WTC11 (cell line): ENCODE data around the gene PCDH1. TPM values are rescaled to one million over a fixed set of nuclear protein-coding genes. Genes with fewer than 3 reads are reported as not detected.

Experiments
- ATF1 ChIP-seq: sonication (generic); formaldehyde crosslinking; IDR thresholded peaks from 2 replicates; pipeline ENCODE4 v1.8.1; 2023; ENCODE audit warnings: mild to moderate bottlenecking, moderate library complexity, missing genetic modification reagents
- ATF3 ChIP-seq: sonication (generic); formaldehyde crosslinking; conservative IDR thresholded peaks from 2 replicates; pipeline ENCODE4 v1.8.1; 2022; ENCODE audit warnings: mild to moderate bottlenecking, missing genetic modification reagents
- CBFB ChIP-seq: sonication (generic); formaldehyde crosslinking; IDR thresholded peaks from 2 replicates; pipeline ENCODE4 v1.8.1; 2022; ENCODE audit warnings: mild to moderate bottlenecking, low read depth, missing genetic modification reagents
- E2F5 ChIP-seq: sonication (generic); formaldehyde crosslinking; IDR thresholded peaks from 2 replicates; pipeline ENCODE4 v1.8.1; 2022; ENCODE audit warnings: mild to moderate bottlenecking, moderate library complexity, missing genetic modification reagents
- FOXJ3 ChIP-seq: sonication (generic); formaldehyde crosslinking; IDR thresholded peaks from 2 replicates; pipeline ENCODE4 v1.9.0; 2021; ENCODE audit warnings: missing genetic modification reagents, mild to moderate bottlenecking, borderline replicate concordance
- FOXK1 ChIP-seq: sonication (generic); formaldehyde crosslinking; IDR thresholded peaks from 2 replicates; pipeline ENCODE4 v1.8.0; 2022; ENCODE audit warnings: mild to moderate bottlenecking, moderate library complexity, missing genetic modification reagents
- GTF2I ChIP-seq: fragments of 250-450 bp; sonication (Bioruptor Pico); conservative IDR thresholded peaks from 2 replicates; pipeline ENCODE4 v1.4.0; 2021; ENCODE audit warnings: mild to moderate bottlenecking
- HMGA2 ChIP-seq: fragments of 250-450 bp; sonication (Bioruptor Pico); IDR thresholded peaks from 2 replicates; pipeline ENCODE4 v1.4.0; 2021; ENCODE audit warnings: mild to moderate bottlenecking, moderate library complexity
- IRF2 ChIP-seq: sonication (generic); formaldehyde crosslinking; IDR thresholded peaks from 2 replicates; pipeline ENCODE4 v1.8.0; 2022; ENCODE audit warnings: low read depth, missing genetic modification reagents, borderline replicate concordance
- JAZF1 ChIP-seq: fragments of 250-450 bp; sonication (Bioruptor Pico); IDR thresholded peaks from 2 replicates; pipeline ENCODE4 v1.9.0; 2021; ENCODE audit warnings: moderate library complexity, mild to moderate bottlenecking, inconsistent platforms
- NFYB ChIP-seq: sonication (generic); formaldehyde crosslinking; conservative IDR thresholded peaks from 2 replicates; pipeline ENCODE4 v1.8.0; 2022; ENCODE audit warnings: low read depth, missing genetic modification reagents
- NR3C1 ChIP-seq: sonication (generic); formaldehyde crosslinking; conservative IDR thresholded peaks from 2 replicates; pipeline ENCODE4 v1.8.1; 2023; ENCODE audit warnings: low read depth, mild to moderate bottlenecking, missing genetic modification reagents
- OVOL2 ChIP-seq: fragments of 250-450 bp; sonication (Bioruptor Pico); IDR thresholded peaks from 2 replicates; pipeline ENCODE4 v1.9.0; 2021; ENCODE audit warnings: mild to moderate bottlenecking, borderline replicate concordance
- SP1 ChIP-seq: sonication (generic); formaldehyde crosslinking; conservative IDR thresholded peaks from 2 replicates; pipeline ENCODE4 v1.8.1; 2022; ENCODE audit warnings: missing genetic modification reagents
- USF1 ChIP-seq: sonication (generic); formaldehyde crosslinking; IDR thresholded peaks from 2 replicates; pipeline ENCODE4 v1.8.0; 2022; ENCODE audit warnings: mild to moderate bottlenecking, missing genetic modification reagents
- ZNF138 ChIP-seq: sonication (generic); formaldehyde crosslinking; conservative IDR thresholded peaks from 2 replicates; pipeline ENCODE4 v1.8.1; 2022; ENCODE audit warnings: mild to moderate bottlenecking, moderate library complexity, missing genetic modification reagents
- ZNF232 ChIP-seq: sonication (generic); formaldehyde crosslinking; IDR thresholded peaks from 2 replicates; pipeline ENCODE4 v1.8.0; 2022; ENCODE audit warnings: mild to moderate bottlenecking, missing genetic modification reagents
- ZNF281 ChIP-seq: sonication (generic); formaldehyde crosslinking; IDR thresholded peaks from 2 replicates; pipeline ENCODE4 v1.8.0; 2023; ENCODE audit warnings: mild to moderate bottlenecking, missing genetic modification reagents
- ZNF396 ChIP-seq: fragments of 250-450 bp; sonication (Bioruptor Pico); IDR thresholded peaks from 2 replicates; pipeline ENCODE4 v1.8.0; 2021; ENCODE audit warnings: mild to moderate bottlenecking, moderate library complexity, borderline replicate concordance
- total RNA-seq: library from RNA; stranded (reverse); gene quantifications from 3 replicates; pipeline ENCODE4 v1.2.3, GENCODE V29; 2021
- TF ChIP-seq, protein P1 (sequence below): sonication (generic); formaldehyde crosslinking; IDR thresholded peaks from 2 replicates; pipeline ENCODE4 v1.8.1; 2023; ENCODE audit warnings: mild to moderate bottlenecking, missing genetic modification reagents
- TF ChIP-seq, protein P2 (sequence below): fragments of 250-450 bp; sonication (Bioruptor Pico); IDR thresholded peaks from 2 replicates; pipeline ENCODE4 v1.9.0; 2021; ENCODE audit warnings: mild to moderate bottlenecking, borderline replicate concordance
- TF ChIP-seq, protein P3 (sequence below): sonication (generic); formaldehyde crosslinking; IDR thresholded peaks from 2 replicates; pipeline ENCODE4 v1.8.1; 2023; ENCODE audit warnings: mild to moderate bottlenecking, missing genetic modification reagents
- TF ChIP-seq, protein P4 (sequence below): sonication (generic); formaldehyde crosslinking; IDR thresholded peaks from 2 replicates; pipeline ENCODE4 v1.8.1; 2023; ENCODE audit warnings: mild to moderate bottlenecking, moderate library complexity, missing genetic modification reagents
- TF ChIP-seq, protein P5 (sequence below): sonication (generic); formaldehyde crosslinking; IDR thresholded peaks from 2 replicates; pipeline ENCODE4 v1.8.1; 2022; ENCODE audit warnings: low read depth, mild to moderate bottlenecking, moderate library complexity, missing genetic modification reagents, borderline replicate concordance

PCDH1 gene
- total RNA-seq, 1 experiment from 2014 or later, result 105 TPM

GRCh38 chr5:141914199-141914743 is 36.1 kb upstream of the PCDH1 start (continued):
- TF ChIP-seq, protein P1, sequence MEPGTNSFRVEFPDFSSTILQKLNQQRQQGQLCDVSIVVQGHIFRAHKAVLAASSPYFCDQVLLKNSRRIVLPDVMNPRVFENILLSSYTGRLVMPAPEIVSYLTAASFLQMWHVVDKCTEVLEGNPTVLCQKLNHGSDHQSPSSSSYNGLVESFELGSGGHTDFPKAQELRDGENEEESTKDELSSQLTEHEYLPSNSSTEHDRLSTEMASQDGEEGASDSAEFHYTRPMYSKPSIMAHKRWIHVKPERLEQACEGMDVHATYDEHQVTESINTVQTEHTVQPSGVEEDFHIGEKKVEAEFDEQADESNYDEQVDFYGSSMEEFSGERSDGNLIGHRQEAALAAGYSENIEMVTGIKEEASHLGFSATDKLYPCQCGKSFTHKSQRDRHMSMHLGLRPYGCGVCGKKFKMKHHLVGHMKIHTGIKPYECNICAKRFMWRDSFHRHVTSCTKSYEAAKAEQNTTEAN, result no peak
- TF ChIP-seq SP1 (CRISPR knock-in tag) (peak; percentile 33; the same call in 1 of the 2 replicates), HMGA2 (no peak), NFYB (CRISPR knock-in tag) (no peak), NR3C1 (no peak), ZNF232 (CRISPR knock-in tag) (no peak), CBFB (CRISPR knock-in tag) (no peak), ATF3 (CRISPR knock-in tag) (no peak), FOXK1 (CRISPR knock-in tag) (0 out of 2 replicates have a peak, but pooled peaks have one; percentile 48), ZNF396 (CRISPR knock-in tag) (no peak), ZNF281 (CRISPR knock-in tag) (0 out of 2 replicates have a peak, but pooled peaks have one; percentile 34), JAZF1 (CRISPR knock-in tag) (no peak), IRF2 (no peak), OVOL2 (no peak), FOXJ3 (CRISPR knock-in tag) (no peak), USF1 (CRISPR knock-in tag) (peak; percentile 94), ZNF138 (CRISPR knock-in tag) (no peak), GTF2I (CRISPR knock-in tag) (no peak), E2F5 (no peak), ATF1 (peak; percentile 83; the same call in 1 of the 2 replicates)
- TF ChIP-seq, protein P2, sequence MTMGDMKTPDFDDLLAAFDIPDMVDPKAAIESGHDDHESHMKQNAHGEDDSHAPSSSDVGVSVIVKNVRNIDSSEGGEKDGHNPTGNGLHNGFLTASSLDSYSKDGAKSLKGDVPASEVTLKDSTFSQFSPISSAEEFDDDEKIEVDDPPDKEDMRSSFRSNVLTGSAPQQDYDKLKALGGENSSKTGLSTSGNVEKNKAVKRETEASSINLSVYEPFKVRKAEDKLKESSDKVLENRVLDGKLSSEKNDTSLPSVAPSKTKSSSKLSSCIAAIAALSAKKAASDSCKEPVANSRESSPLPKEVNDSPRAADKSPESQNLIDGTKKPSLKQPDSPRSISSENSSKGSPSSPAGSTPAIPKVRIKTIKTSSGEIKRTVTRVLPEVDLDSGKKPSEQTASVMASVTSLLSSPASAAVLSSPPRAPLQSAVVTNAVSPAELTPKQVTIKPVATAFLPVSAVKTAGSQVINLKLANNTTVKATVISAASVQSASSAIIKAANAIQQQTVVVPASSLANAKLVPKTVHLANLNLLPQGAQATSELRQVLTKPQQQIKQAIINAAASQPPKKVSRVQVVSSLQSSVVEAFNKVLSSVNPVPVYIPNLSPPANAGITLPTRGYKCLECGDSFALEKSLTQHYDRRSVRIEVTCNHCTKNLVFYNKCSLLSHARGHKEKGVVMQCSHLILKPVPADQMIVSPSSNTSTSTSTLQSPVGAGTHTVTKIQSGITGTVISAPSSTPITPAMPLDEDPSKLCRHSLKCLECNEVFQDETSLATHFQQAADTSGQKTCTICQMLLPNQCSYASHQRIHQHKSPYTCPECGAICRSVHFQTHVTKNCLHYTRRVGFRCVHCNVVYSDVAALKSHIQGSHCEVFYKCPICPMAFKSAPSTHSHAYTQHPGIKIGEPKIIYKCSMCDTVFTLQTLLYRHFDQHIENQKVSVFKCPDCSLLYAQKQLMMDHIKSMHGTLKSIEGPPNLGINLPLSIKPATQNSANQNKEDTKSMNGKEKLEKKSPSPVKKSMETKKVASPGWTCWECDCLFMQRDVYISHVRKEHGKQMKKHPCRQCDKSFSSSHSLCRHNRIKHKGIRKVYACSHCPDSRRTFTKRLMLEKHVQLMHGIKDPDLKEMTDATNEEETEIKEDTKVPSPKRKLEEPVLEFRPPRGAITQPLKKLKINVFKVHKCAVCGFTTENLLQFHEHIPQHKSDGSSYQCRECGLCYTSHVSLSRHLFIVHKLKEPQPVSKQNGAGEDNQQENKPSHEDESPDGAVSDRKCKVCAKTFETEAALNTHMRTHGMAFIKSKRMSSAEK (CRISPR knock-in tag), result no peak
- TF ChIP-seq, protein P3, sequence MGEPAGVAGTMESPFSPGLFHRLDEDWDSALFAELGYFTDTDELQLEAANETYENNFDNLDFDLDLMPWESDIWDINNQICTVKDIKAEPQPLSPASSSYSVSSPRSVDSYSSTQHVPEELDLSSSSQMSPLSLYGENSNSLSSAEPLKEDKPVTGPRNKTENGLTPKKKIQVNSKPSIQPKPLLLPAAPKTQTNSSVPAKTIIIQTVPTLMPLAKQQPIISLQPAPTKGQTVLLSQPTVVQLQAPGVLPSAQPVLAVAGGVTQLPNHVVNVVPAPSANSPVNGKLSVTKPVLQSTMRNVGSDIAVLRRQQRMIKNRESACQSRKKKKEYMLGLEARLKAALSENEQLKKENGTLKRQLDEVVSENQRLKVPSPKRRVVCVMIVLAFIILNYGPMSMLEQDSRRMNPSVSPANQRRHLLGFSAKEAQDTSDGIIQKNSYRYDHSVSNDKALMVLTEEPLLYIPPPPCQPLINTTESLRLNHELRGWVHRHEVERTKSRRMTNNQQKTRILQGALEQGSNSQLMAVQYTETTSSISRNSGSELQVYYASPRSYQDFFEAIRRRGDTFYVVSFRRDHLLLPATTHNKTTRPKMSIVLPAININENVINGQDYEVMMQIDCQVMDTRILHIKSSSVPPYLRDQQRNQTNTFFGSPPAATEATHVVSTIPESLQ (CRISPR knock-in tag), result no peak
- TF ChIP-seq, protein P4, sequence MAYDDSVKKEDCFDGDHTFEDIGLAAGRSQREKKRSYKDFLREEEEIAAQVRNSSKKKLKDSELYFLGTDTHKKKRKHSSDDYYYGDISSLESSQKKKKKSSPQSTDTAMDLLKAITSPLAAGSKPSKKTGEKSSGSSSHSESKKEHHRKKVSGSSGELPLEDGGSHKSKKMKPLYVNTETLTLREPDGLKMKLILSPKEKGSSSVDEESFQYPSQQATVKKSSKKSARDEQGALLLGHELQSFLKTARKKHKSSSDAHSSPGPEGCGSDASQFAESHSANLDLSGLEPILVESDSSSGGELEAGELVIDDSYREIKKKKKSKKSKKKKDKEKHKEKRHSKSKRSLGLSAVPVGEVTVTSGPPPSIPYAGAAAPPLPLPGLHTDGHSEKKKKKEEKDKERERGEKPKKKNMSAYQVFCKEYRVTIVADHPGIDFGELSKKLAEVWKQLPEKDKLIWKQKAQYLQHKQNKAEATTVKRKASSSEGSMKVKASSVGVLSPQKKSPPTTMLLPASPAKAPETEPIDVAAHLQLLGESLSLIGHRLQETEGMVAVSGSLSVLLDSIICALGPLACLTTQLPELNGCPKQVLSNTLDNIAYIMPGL (CRISPR knock-in tag), result peak; percentile 56; the same call in 1 of the 2 replicates
- TF ChIP-seq, protein P5, sequence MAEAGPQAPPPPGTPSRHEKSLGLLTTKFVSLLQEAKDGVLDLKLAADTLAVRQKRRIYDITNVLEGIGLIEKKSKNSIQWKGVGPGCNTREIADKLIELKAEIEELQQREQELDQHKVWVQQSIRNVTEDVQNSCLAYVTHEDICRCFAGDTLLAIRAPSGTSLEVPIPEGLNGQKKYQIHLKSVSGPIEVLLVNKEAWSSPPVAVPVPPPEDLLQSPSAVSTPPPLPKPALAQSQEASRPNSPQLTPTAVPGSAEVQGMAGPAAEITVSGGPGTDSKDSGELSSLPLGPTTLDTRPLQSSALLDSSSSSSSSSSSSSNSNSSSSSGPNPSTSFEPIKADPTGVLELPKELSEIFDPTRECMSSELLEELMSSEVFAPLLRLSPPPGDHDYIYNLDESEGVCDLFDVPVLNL (CRISPR knock-in tag), result no peak
